Colonic mucosa (tissue), 4 donors: Measurements from ENCODE around the gene WDR20. TPM values are rescaled to one million over a fixed set of nuclear protein-coding genes. Genes with fewer than 3 reads are reported as not detected.

Source experiments
- DNase-seq: peaks from one replicate; pipeline ENCODE4 v3.0.0-alpha.2; 2020
- H3K27ac ChIP-seq: fragments of 200-600 bp; one replicate; pipeline ENCODE4 v1.8.0; 2021
- H3K27me3 ChIP-seq: fragments of 200-600 bp; one replicate; pipeline ENCODE4 v1.8.0; 2021
- H3K36me3 ChIP-seq: fragments of 200-600 bp; one replicate; pipeline ENCODE4 v1.8.0; 2021
- H3K4me1 ChIP-seq: fragments of 200-600 bp; one replicate; pipeline ENCODE4 v1.8.0; 2021; ENCODE audit warnings: mild to moderate bottlenecking
- H3K4me3 ChIP-seq: fragments of 200-600 bp; one replicate; pipeline ENCODE4 v1.8.0; 2021
- H3K9ac ChIP-seq, 2 donors: one replicate each; pipeline ENCODE4 v1.7.0; 2013; ENCODE audit warnings: control low read depth in 2 of 2, low read depth in 2 of 2, low read length in 2 of 2
- H3K9me3 ChIP-seq: fragments of 200-600 bp; one replicate; pipeline ENCODE4 v1.8.0; 2021
- CTCF ChIP-seq: fragments of 200-600 bp; IDR thresholded peaks from one replicate; pipeline ENCODE4 v1.8.0; 2022; ENCODE audit warnings: antibody characterized with exemption, mild to moderate bottlenecking
- intact Hi-C: fragments of 100-400 bp; cut with DNase I; formaldehyde crosslinking; loops from one replicate; pipeline ENCODE4 v1.14.1; 2022
- total RNA-seq, 2 donors: library from RNA; stranded (reverse); fragmentation: NEBNext Ultra II Directional in 1 of 2; extraction: Animal tissue kit (Norgen Biotek cat#: 25700) in 1 of 2; gene quantifications; one replicate each; pipeline ENCODE4 v1.2.1, GENCODE V29; 2021
- donor health status: healthy.
- donor health status: DM: no; HTN: no; CAD: no.
- donor health status: DM: no; HTN: no; CAD: no.

Gene WDR20
- total RNA-seq, 2 donors from 2014 or later, result 30.0 to 31.2 TPM

- intact Hi-C loops, result no loop called here
- no peaks in the 10 kb centered on the region for H3K27me3 ChIP-seq
- H3K4me3 ChIP-seq, result no peak overlapping the region
- H3K9me3 ChIP-seq, result no peaks in the 10 kb centered on the region
- no peak for DNase-seq
- TF ChIP-seq CTCF, result no peak
- H3K9ac ChIP-seq, result no peak overlapping the region
- no peaks in the 10 kb centered on the region for H3K4me1 ChIP-seq
- H3K27ac ChIP-seq, result no peak overlapping the region
- H3K36me3 ChIP-seq, result no peaks in the 10 kb centered on the region
Observed at GRCh38 chr14:102229739-102230092, 90.0 kb downstream of the WDR20 start.

DNA sequence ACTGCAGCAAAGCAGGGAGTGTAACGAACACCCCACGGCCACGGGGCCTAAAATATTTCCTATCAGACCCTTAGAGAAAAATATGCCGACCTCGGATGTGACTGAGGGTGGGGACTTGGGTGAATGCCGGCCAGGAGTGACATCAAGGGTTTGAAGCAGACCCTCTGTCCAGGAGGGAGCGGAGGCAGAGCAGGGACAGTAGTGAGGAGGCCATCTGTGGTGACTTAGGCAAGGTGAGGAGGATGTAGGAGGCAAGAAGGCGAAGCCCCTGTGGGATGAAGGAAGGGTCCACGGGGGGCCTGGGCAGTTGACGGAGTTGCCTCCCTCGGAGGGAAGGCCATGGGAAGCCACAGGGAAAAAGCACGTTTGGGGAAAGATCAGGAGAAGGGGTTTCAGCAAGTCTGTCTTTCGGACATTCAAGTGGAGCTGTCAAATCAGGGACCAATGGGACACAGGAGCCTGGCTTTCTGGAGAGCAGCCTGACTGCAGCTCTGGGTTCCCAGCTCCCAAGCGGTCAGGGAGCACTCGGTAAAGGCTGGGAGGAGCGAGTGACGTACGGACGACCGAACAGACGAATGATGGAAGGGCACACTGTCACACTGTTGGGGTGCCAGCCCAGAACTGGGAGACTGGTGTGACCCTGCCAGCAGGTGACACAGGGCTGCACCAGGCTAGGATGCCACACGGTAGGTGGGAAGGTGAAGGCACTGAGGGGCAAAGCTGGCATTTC, 90.9 kb downstream of the WDR20 start:
- H3K9me3 ChIP-seq, result no peaks in the 10 kb centered on the region
- H3K27me3 ChIP-seq, result no peaks in the 10 kb centered on the region
- no peak overlapping the region for H3K9ac ChIP-seq
- DNase-seq, result no peak
- intact Hi-C loops, result no loop called here
- no peak overlapping the region for H3K27ac ChIP-seq
- TF ChIP-seq CTCF, result no peak
- H3K4me3 ChIP-seq, result no peak overlapping the region
- H3K4me1 ChIP-seq, result no peaks in the 10 kb centered on the region
- no peaks in the 10 kb centered on the region for H3K36me3 ChIP-seq

DNA sequence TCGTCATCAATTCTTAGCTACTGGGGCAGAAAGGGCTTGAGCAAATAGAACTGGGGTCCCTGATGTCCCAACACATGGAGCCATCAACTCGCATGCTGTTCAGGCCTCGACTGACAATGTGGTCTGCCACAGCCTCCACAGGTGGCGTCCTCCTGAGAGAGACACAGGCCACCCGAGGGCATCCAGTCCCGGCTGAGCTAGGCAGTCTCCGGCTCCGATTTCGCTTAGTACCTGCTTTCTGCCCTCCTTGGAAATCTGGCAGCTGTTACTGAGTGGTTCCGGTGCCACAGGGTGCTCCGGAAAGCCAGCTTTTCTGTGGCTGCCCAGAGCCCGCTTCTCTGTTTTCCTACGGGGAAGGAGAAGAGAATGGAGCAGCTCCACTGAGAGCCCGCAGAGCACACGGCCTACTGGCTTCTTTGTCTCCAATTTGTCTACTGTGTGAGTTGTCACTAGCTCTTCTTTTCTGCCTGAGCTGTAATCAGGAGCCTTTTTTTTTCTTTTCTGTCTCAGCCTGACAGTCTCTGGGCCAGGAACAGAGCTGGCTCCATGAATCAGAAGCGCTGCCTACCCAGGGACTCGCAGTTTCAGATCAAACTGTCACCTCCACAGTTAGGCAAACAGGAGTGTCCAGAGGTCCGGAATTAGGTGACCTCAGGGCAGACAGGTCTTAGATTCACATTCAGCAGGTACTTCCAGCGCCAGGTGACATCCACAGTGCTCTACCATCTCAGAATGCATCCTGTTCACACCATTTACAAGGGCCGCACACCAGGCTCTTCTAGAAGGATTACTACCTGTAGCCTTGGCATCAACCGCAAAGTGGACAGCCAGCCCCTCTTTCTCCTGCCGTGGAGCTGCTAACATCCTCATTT, 92.0 kb downstream of the WDR20 start:
- Histone ChIP-seq H3K36me3 (no peaks in the 10 kb centered on the region), H3K4me3 (no peak overlapping the region), H3K9ac (no peak overlapping the region), H3K27me3 (no peaks in the 10 kb centered on the region), H3K9me3 (no peaks in the 10 kb centered on the region), H3K4me1 (no peaks in the 10 kb centered on the region), H3K27ac (no peak overlapping the region)
- intact Hi-C loops, result no loop called here
- no peak for TF ChIP-seq CTCF
- no peak for DNase-seq

GRCh38 chr14:102232348-102232625, 92.6 kb downstream of the WDR20 start:
- Histone ChIP-seq H3K27ac (no peak overlapping the region), H3K27me3 (no peaks in the 10 kb centered on the region), H3K9ac (no peak overlapping the region), H3K4me3 (no peak overlapping the region), H3K4me1 (no peaks in the 10 kb centered on the region), H3K9me3 (no peaks in the 10 kb centered on the region), H3K36me3 (no peaks in the 10 kb centered on the region)
- TF ChIP-seq CTCF, result no peak
- DNase-seq, result no peak
- intact Hi-C loops, result no loop called here

DNA sequence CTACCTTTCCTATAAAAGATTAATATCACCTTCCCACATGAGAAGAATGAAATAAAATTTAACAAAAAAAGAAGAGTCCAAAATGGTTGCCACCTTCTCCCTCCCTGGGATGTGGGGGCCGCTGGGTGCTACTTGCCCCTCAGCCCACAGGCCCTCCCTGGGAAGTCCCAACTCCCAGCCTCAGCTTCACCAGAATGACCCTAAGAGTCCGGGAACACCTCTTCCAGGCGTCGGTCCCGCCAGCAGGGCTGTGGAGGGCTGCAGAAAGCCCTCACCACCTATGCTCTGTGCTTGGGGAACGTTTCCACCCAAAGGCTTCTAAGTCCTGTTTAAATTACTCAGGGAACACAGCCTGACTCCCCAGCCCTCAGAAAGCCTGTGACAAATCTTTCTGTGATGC, 93.4 kb downstream of the WDR20 start:
- no peak overlapping the region for H3K27ac ChIP-seq
- no peaks in the 10 kb centered on the region for H3K27me3 ChIP-seq
- intact Hi-C loops, result no loop called here
- no peaks in the 10 kb centered on the region for H3K9me3 ChIP-seq
- TF ChIP-seq CTCF, result no peak
- no peaks in the 10 kb centered on the region for H3K4me1 ChIP-seq
- H3K36me3 ChIP-seq, result no peaks in the 10 kb centered on the region
- no peak overlapping the region for H3K4me3 ChIP-seq
- no peak overlapping the region for H3K9ac ChIP-seq
- DNase-seq, result no peak
